Measurements from ENCODE around the gene CAVIN2. TPM values are rescaled to one million over a fixed set of nuclear protein-coding genes. Genes with fewer than 3 reads are reported as not detected.

The CAVIN2 gene, protein sequence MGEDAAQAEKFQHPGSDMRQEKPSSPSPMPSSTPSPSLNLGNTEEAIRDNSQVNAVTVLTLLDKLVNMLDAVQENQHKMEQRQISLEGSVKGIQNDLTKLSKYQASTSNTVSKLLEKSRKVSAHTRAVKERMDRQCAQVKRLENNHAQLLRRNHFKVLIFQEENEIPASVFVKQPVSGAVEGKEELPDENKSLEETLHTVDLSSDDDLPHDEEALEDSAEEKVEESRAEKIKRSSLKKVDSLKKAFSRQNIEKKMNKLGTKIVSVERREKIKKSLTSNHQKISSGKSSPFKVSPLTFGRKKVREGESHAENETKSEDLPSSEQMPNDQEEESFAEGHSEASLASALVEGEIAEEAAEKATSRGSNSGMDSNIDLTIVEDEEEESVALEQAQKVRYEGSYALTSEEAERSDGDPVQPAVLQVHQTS
- 10 to 100 TPM in 2 of 4 donors, 1 to 10 TPM in 2; 6.7 to 18.8 (median 10.0) TPM for total RNA-seq

DNA sequence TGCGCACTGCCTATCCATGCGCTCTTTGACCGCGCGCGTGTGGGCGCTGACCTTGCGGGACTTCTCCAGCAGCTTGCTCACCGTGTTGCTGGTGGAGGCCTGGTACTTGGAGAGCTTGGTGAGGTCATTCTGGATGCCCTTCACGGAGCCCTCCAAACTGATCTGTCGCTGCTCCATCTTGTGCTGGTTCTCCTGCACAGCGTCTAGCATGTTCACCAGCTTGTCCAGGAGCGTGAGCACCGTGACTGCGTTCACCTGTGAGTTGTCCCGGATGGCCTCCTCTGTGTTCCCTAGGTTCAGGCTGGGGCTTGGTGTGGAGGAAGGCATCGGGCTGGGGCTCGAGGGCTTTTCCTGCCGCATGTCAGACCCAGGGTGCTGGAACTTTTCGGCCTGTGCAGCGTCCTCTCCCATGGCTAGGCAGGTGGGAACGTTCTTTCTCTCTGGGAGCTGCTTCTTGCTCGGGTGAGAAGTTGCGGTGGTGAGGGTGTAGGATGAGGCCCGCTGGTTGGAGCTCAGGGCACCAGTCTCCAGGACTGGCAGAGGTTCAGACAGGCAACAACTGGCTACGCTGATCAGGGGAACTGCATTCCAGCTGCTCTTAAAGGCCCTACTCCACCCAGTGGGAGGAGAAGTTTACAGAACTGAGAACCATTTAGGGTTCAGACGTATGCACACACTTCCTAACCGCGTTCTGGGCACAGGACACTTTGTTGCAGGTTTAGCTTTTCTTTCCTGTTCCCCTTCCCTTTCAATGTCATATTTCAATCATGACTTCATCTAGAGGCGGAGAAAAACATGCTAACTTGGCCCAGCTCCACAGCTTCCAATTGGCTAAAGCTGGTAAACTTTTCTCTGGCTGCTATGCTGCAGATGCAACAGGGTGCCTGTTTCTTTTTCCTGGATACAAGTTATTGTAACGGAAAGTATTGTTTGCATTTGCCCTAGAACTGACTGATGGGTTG is at the start of gene CAVIN2:
Gene CAVIN2, minus strand, starts transcription at position 574 of the 962 bp plus-strand sequence. Its CDS starts 163 bp downstream, at position 411.
- TF ChIP-seq POLR2A (IDR thresholded peaks at IDR 0.05): no peak
- TF ChIP-seq, protein P1, sequence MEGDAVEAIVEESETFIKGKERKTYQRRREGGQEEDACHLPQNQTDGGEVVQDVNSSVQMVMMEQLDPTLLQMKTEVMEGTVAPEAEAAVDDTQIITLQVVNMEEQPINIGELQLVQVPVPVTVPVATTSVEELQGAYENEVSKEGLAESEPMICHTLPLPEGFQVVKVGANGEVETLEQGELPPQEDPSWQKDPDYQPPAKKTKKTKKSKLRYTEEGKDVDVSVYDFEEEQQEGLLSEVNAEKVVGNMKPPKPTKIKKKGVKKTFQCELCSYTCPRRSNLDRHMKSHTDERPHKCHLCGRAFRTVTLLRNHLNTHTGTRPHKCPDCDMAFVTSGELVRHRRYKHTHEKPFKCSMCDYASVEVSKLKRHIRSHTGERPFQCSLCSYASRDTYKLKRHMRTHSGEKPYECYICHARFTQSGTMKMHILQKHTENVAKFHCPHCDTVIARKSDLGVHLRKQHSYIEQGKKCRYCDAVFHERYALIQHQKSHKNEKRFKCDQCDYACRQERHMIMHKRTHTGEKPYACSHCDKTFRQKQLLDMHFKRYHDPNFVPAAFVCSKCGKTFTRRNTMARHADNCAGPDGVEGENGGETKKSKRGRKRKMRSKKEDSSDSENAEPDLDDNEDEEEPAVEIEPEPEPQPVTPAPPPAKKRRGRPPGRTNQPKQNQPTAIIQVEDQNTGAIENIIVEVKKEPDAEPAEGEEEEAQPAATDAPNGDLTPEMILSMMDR (IDR thresholded peaks at IDR 0.05): no peak
- WGBS, 2 donors: 42 to 51% methylated on average over 31 of the region's 31 CpGs
- peak within 1 kb of the TSS; percentile 23 for H3K4me3 ChIP-seq (ENCODE audit: low read depth, poor library complexity, severe bottlenecking)
- intact Hi-C loops (cut with DNase I; ENCODE audit: low total_unique reads): no loop called here
- DNase-seq (ENCODE audit: low spot score in 2 of 2): peak; percentile 78 to 90

DNA sequence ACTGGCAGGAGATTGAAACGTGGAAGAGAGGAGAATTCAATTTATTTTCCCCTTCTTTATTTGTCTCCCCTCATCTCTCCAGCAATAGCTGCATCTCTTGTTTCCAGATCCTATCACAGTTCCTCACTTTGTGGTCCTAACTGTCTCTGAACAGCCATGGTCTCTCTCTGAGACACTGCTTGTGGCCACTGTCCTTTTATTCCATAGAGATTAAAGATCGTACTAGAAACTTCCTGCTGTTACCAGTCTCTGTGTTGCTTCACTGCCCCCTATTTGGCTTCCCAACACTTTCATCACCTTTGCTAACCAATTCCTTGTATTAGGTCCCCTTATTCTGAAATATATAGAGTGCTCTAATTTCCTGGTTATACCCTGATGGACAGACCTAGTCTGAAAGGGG is 48.9 kb upstream of the CAVIN2 start:
- TF ChIP-seq, protein P1 (IDR thresholded peaks at IDR 0.05): no peak
- TF ChIP-seq POLR2A (IDR thresholded peaks at IDR 0.05): no peak
- WGBS, 2 donors: 70 to 76% methylated on average over 2 of the region's 2 CpGs

DNA sequence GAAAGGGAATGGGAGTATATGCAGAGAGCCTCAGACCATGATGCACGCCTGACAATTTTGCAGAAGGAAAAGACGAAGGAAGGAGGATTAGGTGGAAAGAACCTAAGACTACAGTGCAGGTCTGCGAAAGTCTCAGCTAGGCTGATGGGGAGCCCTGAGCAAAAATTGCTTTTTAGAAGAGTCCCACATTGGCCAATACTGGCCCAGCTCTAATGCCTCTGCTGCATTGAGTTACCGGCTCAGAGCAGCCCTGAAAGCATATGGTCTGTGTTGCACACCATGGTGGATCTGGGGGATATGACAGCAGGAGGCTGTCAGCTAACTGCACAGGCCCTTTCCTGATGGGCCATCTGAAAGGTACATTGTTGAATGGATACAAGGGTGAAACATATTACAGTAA is 48.3 kb upstream of the CAVIN2 start:
- DNase-seq (ENCODE audit: low spot score in 2 of 2): no peak
- intact Hi-C loops (cut with DNase I; ENCODE audit: low total_unique reads): no loop called here
- 86 to 92% methylated on average over 4 of the region's 4 CpGs for WGBS, 2 donors
- H3K4me3 ChIP-seq (ENCODE audit: low read depth, poor library complexity, severe bottlenecking): no peak overlapping the region
- TF ChIP-seq POLR2A (IDR thresholded peaks at IDR 0.05): no peak
- TF ChIP-seq, protein P1 (IDR thresholded peaks at IDR 0.05): no peak

More for the DNA sequence above, 48.9 kb upstream of the CAVIN2 start:
- intact Hi-C loops (cut with DNase I; ENCODE audit: low total_unique reads): no loop called here
- no peak for DNase-seq (ENCODE audit: low spot score in 2 of 2)
- no peak overlapping the region for H3K4me3 ChIP-seq (ENCODE audit: low read depth, poor library complexity, severe bottlenecking)

DNA sequence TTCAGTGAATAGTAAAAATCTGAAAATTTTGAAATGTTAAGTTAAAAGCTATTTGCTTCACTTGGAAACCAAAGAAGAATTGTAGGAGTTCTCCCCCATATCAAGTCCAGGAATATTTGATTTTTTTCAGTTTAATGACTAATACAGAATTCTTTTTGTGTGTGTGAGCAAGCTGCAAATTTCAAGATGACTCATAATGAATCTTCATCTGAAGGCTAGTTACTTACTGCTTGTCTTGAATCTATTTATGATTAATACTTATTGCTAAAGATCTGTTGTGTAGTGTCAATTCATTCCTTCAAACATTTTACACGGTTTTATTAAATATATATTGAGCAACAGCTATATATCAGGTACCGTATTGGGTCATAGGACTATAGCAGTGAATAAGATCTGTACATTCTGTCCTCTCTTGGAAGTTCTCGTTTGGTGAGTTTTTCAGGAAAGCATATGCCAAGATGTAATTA is 47.8 kb upstream of the CAVIN2 start:
- TF ChIP-seq, protein P1 (IDR thresholded peaks at IDR 0.05): no peak
- no peak for TF ChIP-seq POLR2A (IDR thresholded peaks at IDR 0.05)

DNA sequence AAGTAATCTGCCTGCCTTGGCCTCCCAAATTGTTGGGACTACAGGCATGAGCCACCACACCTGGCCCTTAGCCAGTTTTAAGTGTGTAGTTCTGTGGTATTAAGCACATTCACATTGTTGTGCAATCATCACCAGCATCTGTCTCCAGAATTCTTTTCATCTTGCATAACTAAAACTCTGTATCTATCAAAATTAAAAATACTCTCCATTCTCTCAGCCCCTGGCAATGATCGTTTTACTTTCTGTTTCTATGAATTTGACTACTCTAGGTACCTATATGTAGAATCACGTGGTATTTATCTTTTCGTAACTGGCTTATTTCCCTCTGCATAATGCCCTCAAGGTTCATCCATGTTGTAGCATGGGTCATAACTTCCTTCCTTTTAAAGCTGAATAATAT is 45.5 kb upstream of the CAVIN2 start:
- TF ChIP-seq, protein P1 (IDR thresholded peaks at IDR 0.05): no peak
- no peak for TF ChIP-seq POLR2A (IDR thresholded peaks at IDR 0.05)
- intact Hi-C loops (cut with DNase I; ENCODE audit: low total_unique reads): no loop called here
- DNase-seq (ENCODE audit: low spot score in 2 of 2): no peak
- H3K4me3 ChIP-seq (ENCODE audit: low read depth, poor library complexity, severe bottlenecking): no peak overlapping the region
- 53 to 56% methylated on average over 3 of the region's 3 CpGs for WGBS, 2 donors

More for the DNA sequence above, 47.8 kb upstream of the CAVIN2 start:
- no peak overlapping the region for H3K4me3 ChIP-seq (ENCODE audit: low read depth, poor library complexity, severe bottlenecking)
- intact Hi-C loops (cut with DNase I; ENCODE audit: low total_unique reads): no loop called here
- 22 to 46% methylated on average over 3 of the region's 3 CpGs for WGBS, 2 donors
- no peak for DNase-seq (ENCODE audit: low spot score in 2 of 2)
